Calu3 (cell line): ENCODE measurements around the gene GREB1L. TPM values are rescaled to one million over a fixed set of nuclear protein-coding genes. Genes with fewer than 3 reads are reported as not detected.

Experiments used
- BruUV-seq: library from RNA; stranded (reverse); fragments of 400-500 nt; replicated peaks from 2 replicates; lab custom pipeline; 2021; lab: Mats Ljungman, UMichigan
- CTCF ChIA-PET: fragments of 300-600 bp; sonication (Branson Sonifier 250); formaldehyde crosslinking; loops from one replicate; lab custom pipeline; 2022; ENCODE audit warnings: antibody characterized with exemption; lab: Charles Lee
- DNase-seq: peaks from one replicate; pipeline ENCODE4 v3.0.0; 2022
- H3K27ac Mint-ChIP-seq: one replicate; pipeline ENCODE4 v1.8.0; 2022; ENCODE audit warnings: mixed read lengths; ENCODE audit not compliant: unreplicated experiment
- H3K27me3 Mint-ChIP-seq: one replicate; pipeline ENCODE4 v1.8.0; 2022; ENCODE audit warnings: mixed read lengths; ENCODE audit not compliant: unreplicated experiment
- H3K36me3 Mint-ChIP-seq: one replicate; pipeline ENCODE4 v1.8.0; 2022; ENCODE audit warnings: mild to moderate bottlenecking, moderate library complexity, mixed read lengths; ENCODE audit not compliant: insufficient read depth, unreplicated experiment
- H3K4me1 Mint-ChIP-seq: one replicate; pipeline ENCODE4 v1.8.0; 2022; ENCODE audit warnings: mild to moderate bottlenecking, low read depth, mixed read lengths; ENCODE audit not compliant: unreplicated experiment
- H3K4me3 Mint-ChIP-seq: one replicate; pipeline ENCODE4 v1.8.0; 2022; ENCODE audit warnings: mild to moderate bottlenecking, low read depth, moderate library complexity, mixed read lengths; ENCODE audit not compliant: unreplicated experiment
- H3K9me3 Mint-ChIP-seq: one replicate; pipeline ENCODE4 v1.8.0; 2022; ENCODE audit warnings: low read depth, mixed read lengths; ENCODE audit not compliant: unreplicated experiment
- CTCF ChIP-seq: fragments of 200-600 bp; IDR thresholded peaks from one replicate; pipeline ENCODE4 v1.8.0; 2022; ENCODE audit warnings: antibody characterized with exemption; ENCODE audit not compliant: unreplicated experiment
- intact Hi-C: fragments of 100-400 bp; cut with micrococcal nuclease; formaldehyde crosslinking; loops from one replicate; pipeline ENCODE4 v1.10.0; 2022; ENCODE audit not compliant: unreplicated experiment
- total RNA-seq: library from RNA; stranded (reverse); gene quantifications from 2 replicates; pipeline ENCODE4 v1.2.3, GENCODE V29; 2022

The GREB1L gene
- total RNA-seq, 1 experiment from 2014 or later, result 3.8 TPM

- intact Hi-C loops, result loop anchor here (10.0 kb wide), 2 partner anchors 81 to 161 kb away; no protein-coding TSS in a partner anchor
- Mint-ChIP-seq H3K27me3 (no peaks in the 10 kb centered on the region), H3K27ac (no peak overlapping the region), H3K9me3 (no peaks in the 10 kb centered on the region), H3K4me3 (no peak overlapping the region), H3K36me3 (no peaks in the 10 kb centered on the region), H3K4me1 (no peaks in the 10 kb centered on the region)
- CTCF ChIA-PET, result no interaction called here
- TF ChIP-seq CTCF, result no peak
- DNase-seq, result no peak
- no TSS peak for BruUV-seq
Measured at GRCh38 chr18:21296045-21296444, 54.0 kb downstream of the GREB1L start.

- no TSS peak for BruUV-seq
- Mint-ChIP-seq H3K36me3 (no peaks in the 10 kb centered on the region), H3K27ac (no peak overlapping the region), H3K4me3 (no peak overlapping the region), H3K27me3 (no peaks in the 10 kb centered on the region), H3K9me3 (no peaks in the 10 kb centered on the region), H3K4me1 (no peaks in the 10 kb centered on the region)
- CTCF ChIA-PET, result no interaction called here
- no peak for TF ChIP-seq CTCF
- DNase-seq, result no peak
- intact Hi-C loops, result loop anchor here (10.0 kb wide), 2 partner anchors 84 to 164 kb away; no protein-coding TSS in a partner anchor
Measured at GRCh38 chr18:21298351-21298750, 56.3 kb downstream of the GREB1L start.

- Mint-ChIP-seq H3K27ac (no peak overlapping the region), H3K4me1 (no peaks in the 10 kb centered on the region), H3K4me3 (no peak overlapping the region), H3K36me3 (no peaks in the 10 kb centered on the region), H3K27me3 (no peaks in the 10 kb centered on the region), H3K9me3 (no peaks in the 10 kb centered on the region)
- BruUV-seq, result no TSS peak
- intact Hi-C loops, result no loop called here
- no peak for TF ChIP-seq CTCF
- no peak for DNase-seq
- CTCF ChIA-PET, result no interaction called here
Measured at GRCh38 chr18:21300035-21300907, 58.2 kb downstream of the GREB1L start.

GRCh38 chr18:21300908-21301200, 58.8 kb downstream of the GREB1L start:
- CTCF ChIA-PET, result no interaction called here
- no TSS peak for BruUV-seq
- Mint-ChIP-seq H3K9me3 (no peaks in the 10 kb centered on the region), H3K27me3 (no peaks in the 10 kb centered on the region), H3K4me3 (no peak overlapping the region), H3K27ac (no peak overlapping the region), H3K4me1 (no peaks in the 10 kb centered on the region), H3K36me3 (no peaks in the 10 kb centered on the region)
- intact Hi-C loops, result no loop called here
- TF ChIP-seq CTCF, result no peak
- no peak for DNase-seq
